ENCODE data around the gene VAV1.

The VAV1 gene

GRCh38 chr19:6793973-6794372, 21.5 kb downstream of the VAV1 start:
- DNase-seq (ENCODE audit: low read depth in 1 of 2, low spot score in 1 of 2): no peak
- Histone ChIP-seq H3K27ac (replicated peaks) (no peak overlapping the region), H3K27me3 (ENCODE audit: insufficient read depth, poor library complexity, severe bottlenecking) (no peaks in the 10 kb centered on the region), H3K4me3 (replicated peaks; ENCODE audit: insufficient read depth, low read length) (no peak overlapping the region)
- no peak for TF ChIP-seq SPI1 (IDR thresholded peaks at IDR 0.05; ENCODE audit: borderline replicate concordance, low read depth)
- TF ChIP-seq, protein P1, sequence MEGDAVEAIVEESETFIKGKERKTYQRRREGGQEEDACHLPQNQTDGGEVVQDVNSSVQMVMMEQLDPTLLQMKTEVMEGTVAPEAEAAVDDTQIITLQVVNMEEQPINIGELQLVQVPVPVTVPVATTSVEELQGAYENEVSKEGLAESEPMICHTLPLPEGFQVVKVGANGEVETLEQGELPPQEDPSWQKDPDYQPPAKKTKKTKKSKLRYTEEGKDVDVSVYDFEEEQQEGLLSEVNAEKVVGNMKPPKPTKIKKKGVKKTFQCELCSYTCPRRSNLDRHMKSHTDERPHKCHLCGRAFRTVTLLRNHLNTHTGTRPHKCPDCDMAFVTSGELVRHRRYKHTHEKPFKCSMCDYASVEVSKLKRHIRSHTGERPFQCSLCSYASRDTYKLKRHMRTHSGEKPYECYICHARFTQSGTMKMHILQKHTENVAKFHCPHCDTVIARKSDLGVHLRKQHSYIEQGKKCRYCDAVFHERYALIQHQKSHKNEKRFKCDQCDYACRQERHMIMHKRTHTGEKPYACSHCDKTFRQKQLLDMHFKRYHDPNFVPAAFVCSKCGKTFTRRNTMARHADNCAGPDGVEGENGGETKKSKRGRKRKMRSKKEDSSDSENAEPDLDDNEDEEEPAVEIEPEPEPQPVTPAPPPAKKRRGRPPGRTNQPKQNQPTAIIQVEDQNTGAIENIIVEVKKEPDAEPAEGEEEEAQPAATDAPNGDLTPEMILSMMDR (IDR thresholded peaks at IDR 0.05; ENCODE audit: insufficient read depth, low read length): no peak
- no peak for TF ChIP-seq REST (IDR thresholded peaks at IDR 0.05; ENCODE audit: insufficient replicate concordance, low read depth)
- TF ChIP-seq GABPA (IDR thresholded peaks at IDR 0.05; ENCODE audit: low read depth): no peak
- TF ChIP-seq POLR2AphosphoS5 (IDR thresholded peaks at IDR 0.05; ENCODE audit: low read depth): no peak

DNA sequence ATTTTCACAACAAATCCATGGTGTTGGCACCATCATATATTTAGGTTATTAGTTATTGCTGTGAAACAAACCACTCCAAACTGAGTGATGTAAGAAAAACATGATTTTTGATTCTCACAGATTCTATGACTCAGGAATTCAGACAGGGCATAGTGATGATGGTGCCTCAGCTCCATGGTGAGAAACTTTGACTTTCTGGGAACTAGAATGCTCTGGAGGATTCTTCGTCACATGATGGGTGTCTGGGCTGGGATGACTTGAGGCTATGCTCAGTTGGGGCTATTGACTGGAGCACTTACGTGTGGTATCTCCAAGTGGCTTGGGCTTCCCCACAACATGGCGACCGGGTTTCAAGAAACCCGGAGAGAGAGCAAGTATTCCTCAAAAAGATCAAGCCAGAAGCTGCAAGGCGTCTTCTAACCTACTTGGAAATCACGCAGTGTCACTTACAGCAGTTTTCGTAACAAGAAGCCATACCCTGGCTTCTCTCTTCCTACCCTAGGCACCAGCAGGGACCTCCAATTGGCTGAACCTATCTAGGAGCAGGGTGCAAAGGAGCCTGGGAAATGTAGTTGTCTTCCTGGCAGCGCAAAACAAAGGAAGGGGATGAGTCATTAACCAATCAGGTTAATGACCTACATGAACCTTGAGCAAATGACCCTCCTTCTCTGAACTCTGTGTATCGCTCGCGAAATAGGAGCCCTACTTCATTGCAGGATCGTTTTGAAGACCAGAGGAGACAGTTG, 22.4 kb downstream of the VAV1 start:
- H3K27ac ChIP-seq (replicated peaks): no peak overlapping the region
- no peak for DNase-seq (ENCODE audit: low read depth in 1 of 2, low spot score in 1 of 2)
- H3K4me3 ChIP-seq (replicated peaks; ENCODE audit: insufficient read depth, low read length): no peak overlapping the region
- TF ChIP-seq SPI1 (IDR thresholded peaks at IDR 0.05; ENCODE audit: borderline replicate concordance, low read depth): no peak
- no peak for TF ChIP-seq POLR2AphosphoS5 (IDR thresholded peaks at IDR 0.05; ENCODE audit: low read depth)
- TF ChIP-seq, protein P1 (IDR thresholded peaks at IDR 0.05; ENCODE audit: insufficient read depth, low read length): no peak
- no peak for TF ChIP-seq REST (IDR thresholded peaks at IDR 0.05; ENCODE audit: insufficient replicate concordance, low read depth)
- no peak for TF ChIP-seq GABPA (IDR thresholded peaks at IDR 0.05; ENCODE audit: low read depth)
- no peaks in the 10 kb centered on the region for H3K27me3 ChIP-seq (ENCODE audit: insufficient read depth, poor library complexity, severe bottlenecking)

GRCh38 chr19:6796278-6796677, 23.8 kb downstream of the VAV1 start:
- TF ChIP-seq, protein P1 (IDR thresholded peaks at IDR 0.05; ENCODE audit: insufficient read depth, low read length): no peak
- no peak for TF ChIP-seq GABPA (IDR thresholded peaks at IDR 0.05; ENCODE audit: low read depth)
- TF ChIP-seq POLR2AphosphoS5 (IDR thresholded peaks at IDR 0.05; ENCODE audit: low read depth): no peak
- TF ChIP-seq SPI1 (IDR thresholded peaks at IDR 0.05; ENCODE audit: borderline replicate concordance, low read depth): no peak
- no peak for TF ChIP-seq REST (IDR thresholded peaks at IDR 0.05; ENCODE audit: insufficient replicate concordance, low read depth)
- Histone ChIP-seq H3K4me3 (replicated peaks; ENCODE audit: insufficient read depth, low read length) (no peak overlapping the region), H3K27ac (replicated peaks) (no peak overlapping the region), H3K27me3 (ENCODE audit: insufficient read depth, poor library complexity, severe bottlenecking) (no peaks in the 10 kb centered on the region)
- DNase-seq (ENCODE audit: low read depth in 1 of 2, low spot score in 1 of 2): no peak

Data from HL-60 (cell line).